ENCODE data around the gene SRMS. TPM values are rescaled to one million over a fixed set of nuclear protein-coding genes. Genes with fewer than 3 reads are reported as not detected.

Gene SRMS
- total RNA-seq, 1 donor: not detected

DNA sequence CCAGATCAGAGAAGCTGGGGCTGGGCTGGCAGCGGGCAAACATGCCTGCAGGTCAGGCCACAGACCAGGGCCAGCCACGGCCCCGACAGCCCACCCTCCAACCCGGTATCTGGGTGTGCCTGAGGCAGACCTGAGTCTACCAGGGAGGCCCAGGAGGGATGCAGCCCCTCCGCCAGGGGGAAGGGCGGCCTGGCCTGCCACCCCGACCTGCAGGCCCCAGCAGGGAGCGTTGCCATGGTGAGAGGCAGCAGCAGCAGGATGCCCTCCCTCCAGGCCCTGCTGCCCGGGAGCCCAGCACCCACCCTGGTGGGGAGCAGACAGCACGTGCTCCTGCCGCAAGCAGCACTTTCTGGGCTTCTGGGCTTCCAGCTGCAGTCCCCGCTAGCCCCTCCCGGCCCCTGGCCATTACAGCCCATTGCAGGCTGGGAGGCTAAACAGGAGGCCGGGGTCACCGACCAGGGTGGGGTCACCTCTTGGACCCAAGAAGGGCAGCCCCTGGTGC, 44.8 kb downstream of the SRMS start:
- DNase-seq (ENCODE audit: insufficient read length, low spot score, missing footprints): peak; percentile 58
- TF ChIP-seq, protein P1, sequence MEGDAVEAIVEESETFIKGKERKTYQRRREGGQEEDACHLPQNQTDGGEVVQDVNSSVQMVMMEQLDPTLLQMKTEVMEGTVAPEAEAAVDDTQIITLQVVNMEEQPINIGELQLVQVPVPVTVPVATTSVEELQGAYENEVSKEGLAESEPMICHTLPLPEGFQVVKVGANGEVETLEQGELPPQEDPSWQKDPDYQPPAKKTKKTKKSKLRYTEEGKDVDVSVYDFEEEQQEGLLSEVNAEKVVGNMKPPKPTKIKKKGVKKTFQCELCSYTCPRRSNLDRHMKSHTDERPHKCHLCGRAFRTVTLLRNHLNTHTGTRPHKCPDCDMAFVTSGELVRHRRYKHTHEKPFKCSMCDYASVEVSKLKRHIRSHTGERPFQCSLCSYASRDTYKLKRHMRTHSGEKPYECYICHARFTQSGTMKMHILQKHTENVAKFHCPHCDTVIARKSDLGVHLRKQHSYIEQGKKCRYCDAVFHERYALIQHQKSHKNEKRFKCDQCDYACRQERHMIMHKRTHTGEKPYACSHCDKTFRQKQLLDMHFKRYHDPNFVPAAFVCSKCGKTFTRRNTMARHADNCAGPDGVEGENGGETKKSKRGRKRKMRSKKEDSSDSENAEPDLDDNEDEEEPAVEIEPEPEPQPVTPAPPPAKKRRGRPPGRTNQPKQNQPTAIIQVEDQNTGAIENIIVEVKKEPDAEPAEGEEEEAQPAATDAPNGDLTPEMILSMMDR (IDR thresholded peaks at IDR 0.05; ENCODE audit: extremely low read depth, low read depth, low read length): no peak
- Histone ChIP-seq H3K27me3 (ENCODE audit: insufficient read depth, low read length) (peaks cover 29% of the 10 kb centered on the region), H3K4me3 (ENCODE audit: insufficient read depth, low read length) (no peak overlapping the region), H2AFZ (ENCODE audit: low read length) (no peak overlapping the region), H3K27ac (ENCODE audit: low read depth, low read length) (no peak overlapping the region), H3K36me3 (ENCODE audit: insufficient read depth, low read length) (no peaks in the 10 kb centered on the region), H4K20me1 (ENCODE audit: insufficient read depth, low read length) (no peaks in the 10 kb centered on the region), H3K79me2 (ENCODE audit: insufficient read depth, low read length) (no peaks in the 10 kb centered on the region), H3K9me3 (ENCODE audit: low read depth, low read length) (no peaks in the 10 kb centered on the region), H3K4me2 (ENCODE audit: insufficient read depth, low read length) (no peak overlapping the region), H3K4me1 (ENCODE audit: insufficient read depth, low read length) (no peaks in the 10 kb centered on the region)

DNA sequence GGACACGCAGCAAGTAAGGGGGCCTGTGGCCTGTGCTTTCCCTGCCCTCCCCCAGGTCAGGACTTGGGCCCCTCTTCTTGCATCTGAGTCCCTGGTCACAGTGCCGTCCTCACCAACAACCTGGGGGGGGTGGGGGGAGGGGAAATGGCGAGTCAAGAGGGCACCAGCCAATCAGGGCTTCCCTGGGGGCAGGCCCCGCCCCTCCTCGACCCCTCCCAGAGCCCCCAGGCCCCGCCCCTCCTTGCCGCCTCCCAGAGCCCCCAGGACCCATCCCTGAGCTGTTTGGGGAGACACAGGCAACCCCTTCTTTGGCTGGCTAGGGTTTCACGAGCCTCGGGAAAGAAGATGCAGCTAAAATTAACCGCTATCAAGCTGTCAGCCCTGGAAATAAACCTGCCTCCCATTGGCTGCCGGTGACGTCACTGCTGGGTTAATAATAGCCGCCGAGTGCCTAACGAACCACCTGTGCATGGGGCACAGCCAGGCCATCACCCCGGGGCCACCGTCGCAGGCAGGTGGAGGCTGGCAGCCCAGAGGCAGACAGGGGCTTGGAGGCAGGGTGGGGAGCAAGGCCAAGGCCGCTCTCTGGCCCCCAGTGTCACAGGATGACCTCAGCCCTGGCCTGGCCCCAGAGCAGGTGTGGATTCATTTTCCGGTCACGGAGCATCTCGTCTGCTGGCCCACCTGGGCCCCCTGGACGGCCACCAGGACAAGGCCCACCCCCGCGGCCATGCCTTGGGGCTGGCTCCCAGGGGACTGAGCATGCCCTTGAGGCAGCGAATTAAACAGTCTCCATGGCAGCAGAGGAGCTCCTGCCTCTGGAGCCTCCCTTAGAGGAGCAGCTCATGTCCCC, 45.5 kb downstream of the SRMS start:
- no peaks in the 10 kb centered on the region for H3K36me3 ChIP-seq (ENCODE audit: insufficient read depth, low read length)

GRCh38 chr20:63500902-63501817, 46.4 kb downstream of the SRMS start:
- H3K4me2 ChIP-seq (ENCODE audit: insufficient read depth, low read length): no peak overlapping the region
- no peaks in the 10 kb centered on the region for H4K20me1 ChIP-seq (ENCODE audit: insufficient read depth, low read length)
- peaks cover 39% of the 10 kb centered on the region for H3K27me3 ChIP-seq (ENCODE audit: insufficient read depth, low read length)
- no peaks in the 10 kb centered on the region for H3K36me3 ChIP-seq (ENCODE audit: insufficient read depth, low read length)
- no peaks in the 10 kb centered on the region for H3K9me3 ChIP-seq (ENCODE audit: low read depth, low read length)
- peaks cover 3% of the 10 kb centered on the region for H3K4me1 ChIP-seq (ENCODE audit: insufficient read depth, low read length)
- no peaks in the 10 kb centered on the region for H3K79me2 ChIP-seq (ENCODE audit: insufficient read depth, low read length)
- H3K4me3 ChIP-seq (ENCODE audit: insufficient read depth, low read length): no peak overlapping the region
- peak; percentile 80 for DNase-seq (ENCODE audit: insufficient read length, low spot score, missing footprints)
- no peak overlapping the region for H2AFZ ChIP-seq (ENCODE audit: low read length)
- no peak overlapping the region for H3K27ac ChIP-seq (ENCODE audit: low read depth, low read length)
- TF ChIP-seq, protein P1 (IDR thresholded peaks at IDR 0.05; ENCODE audit: extremely low read depth, low read depth, low read length): no peak

More for the DNA sequence above, 45.5 kb downstream of the SRMS start:
- Histone ChIP-seq H4K20me1 (ENCODE audit: insufficient read depth, low read length) (no peaks in the 10 kb centered on the region), H3K27me3 (ENCODE audit: insufficient read depth, low read length) (peaks cover 35% of the 10 kb centered on the region), H3K4me3 (ENCODE audit: insufficient read depth, low read length) (no peak overlapping the region), H2AFZ (ENCODE audit: low read length) (no peak overlapping the region), H3K27ac (ENCODE audit: low read depth, low read length) (no peak overlapping the region), H3K4me1 (ENCODE audit: insufficient read depth, low read length) (no peaks in the 10 kb centered on the region), H3K4me2 (ENCODE audit: insufficient read depth, low read length) (no peak overlapping the region), H3K9me3 (ENCODE audit: low read depth, low read length) (no peaks in the 10 kb centered on the region), H3K79me2 (ENCODE audit: insufficient read depth, low read length) (no peaks in the 10 kb centered on the region)
- peak; percentile 93 for DNase-seq (ENCODE audit: insufficient read length, low spot score, missing footprints)
- TF ChIP-seq, protein P1 (IDR thresholded peaks at IDR 0.05; ENCODE audit: extremely low read depth, low read depth, low read length): no peak

Data from osteoblast (primary cell).